Astrocyte (in vitro differentiated cells and primary cell): ENCODE data around the gene BST1. TPM values are rescaled to one million over a fixed set of nuclear protein-coding genes. Genes with fewer than 3 reads are reported as not detected.

Experiments
- DNase-seq: peaks from one replicate; pipeline ENCODE4 v3.0.0-alpha.2; 2010; ENCODE audit warnings: low read depth
- FAIRE-seq: peaks from 2 replicates; lab custom pipeline; 2011; peaks lifted over from hg19 to GRCh38; lab: Jason Lieb, UNC
- H2AFZ ChIP-seq: 2 replicates; pipeline ENCODE4 v1.6.0; 2012; ENCODE audit warnings: low read depth, low read length, inconsistent platforms
- H3K27ac ChIP-seq: 2 replicates; pipeline ENCODE4 v1.5.1; 2011; ENCODE audit warnings: low read depth, low read length, inconsistent platforms
- H3K27me3 ChIP-seq: 2 replicates; pipeline ENCODE4 v1.6.0; 2011; ENCODE audit warnings: low read length, inconsistent platforms; ENCODE audit not compliant: insufficient read depth
- H3K36me3 ChIP-seq: 2 replicates; pipeline ENCODE4 v1.5.1; 2011; ENCODE audit warnings: low read length, inconsistent platforms; ENCODE audit not compliant: insufficient read depth
- H3K4me1 ChIP-seq: 2 replicates; pipeline ENCODE4 v1.5.1; 2011; ENCODE audit warnings: low read length, inconsistent platforms; ENCODE audit not compliant: insufficient read depth
- H3K4me2 ChIP-seq: 2 replicates; pipeline ENCODE4 v1.6.0; 2012; ENCODE audit warnings: low read length, inconsistent platforms
- H3K4me3 ChIP-seq: 2 replicates; pipeline ENCODE4 v1.5.1; 2011; ENCODE audit warnings: low read depth, mild to moderate bottlenecking, low read length, inconsistent platforms; ENCODE audit not compliant: insufficient read depth
- H3K79me2 ChIP-seq: 2 replicates; pipeline ENCODE4 v1.6.0; 2012; ENCODE audit warnings: mild to moderate bottlenecking, low read length, inconsistent platforms; ENCODE audit not compliant: insufficient read depth
- H3K9ac ChIP-seq: 2 replicates; pipeline ENCODE4 v1.6.0; 2012; ENCODE audit warnings: mild to moderate bottlenecking, low read length, inconsistent platforms
- H3K9me3 ChIP-seq: 2 replicates; pipeline ENCODE4 v1.5.1; 2012; ENCODE audit warnings: low read depth, mild to moderate bottlenecking, low read length, inconsistent platforms; ENCODE audit not compliant: insufficient read depth
- H4K20me1 ChIP-seq: 2 replicates; pipeline ENCODE4 v1.6.0; 2012; ENCODE audit warnings: low read length, inconsistent platforms; ENCODE audit not compliant: insufficient read depth
- H3K27ac Mint-ChIP-seq: one replicate; pipeline ENCODE4 v1.8.0; 2021; ENCODE audit warnings: mild to moderate bottlenecking, mixed read lengths; ENCODE audit not compliant: unreplicated experiment
- H3K27me3 Mint-ChIP-seq: one replicate; pipeline ENCODE4 v1.8.0; 2021; ENCODE audit warnings: low read depth, mixed read lengths; ENCODE audit not compliant: unreplicated experiment
- H3K36me3 Mint-ChIP-seq: one replicate; pipeline ENCODE4 v1.8.0; 2021; ENCODE audit warnings: low read depth, mixed read lengths; ENCODE audit not compliant: unreplicated experiment
- H3K4me1 Mint-ChIP-seq: one replicate; pipeline ENCODE4 v1.8.0; 2021; ENCODE audit warnings: low read depth, mixed read lengths; ENCODE audit not compliant: unreplicated experiment
- H3K4me3 Mint-ChIP-seq: one replicate; pipeline ENCODE4 v1.8.0; 2021; ENCODE audit warnings: mild to moderate bottlenecking, moderate library complexity, mixed read lengths; ENCODE audit not compliant: unreplicated experiment
- H3K9me3 Mint-ChIP-seq: one replicate; pipeline ENCODE4 v1.8.0; 2021; ENCODE audit warnings: mild to moderate bottlenecking, mixed read lengths; ENCODE audit not compliant: unreplicated experiment
- EZH2 ChIP-seq: IDR thresholded peaks from 2 replicates; pipeline ENCODE4 v1.6.1; 2012; ENCODE audit warnings: mild to moderate bottlenecking, low read length, inconsistent platforms; ENCODE audit not compliant: insufficient read depth
- total RNA-seq: library from RNA; stranded (reverse); gene quantifications from 2 replicates; pipeline ENCODE4 v1.2.1, GENCODE V29; 2021
- TF ChIP-seq, protein P1 (sequence below): IDR thresholded peaks from 2 replicates; pipeline ENCODE4 v1.5.1; 2011; ENCODE audit warnings: low read depth, mild to moderate bottlenecking, inconsistent platforms, low read length, moderate library complexity; ENCODE audit not compliant: insufficient read depth

Gene BST1
- total RNA-seq, 1 donor from 2014 or later = 24.5 TPM

DNA sequence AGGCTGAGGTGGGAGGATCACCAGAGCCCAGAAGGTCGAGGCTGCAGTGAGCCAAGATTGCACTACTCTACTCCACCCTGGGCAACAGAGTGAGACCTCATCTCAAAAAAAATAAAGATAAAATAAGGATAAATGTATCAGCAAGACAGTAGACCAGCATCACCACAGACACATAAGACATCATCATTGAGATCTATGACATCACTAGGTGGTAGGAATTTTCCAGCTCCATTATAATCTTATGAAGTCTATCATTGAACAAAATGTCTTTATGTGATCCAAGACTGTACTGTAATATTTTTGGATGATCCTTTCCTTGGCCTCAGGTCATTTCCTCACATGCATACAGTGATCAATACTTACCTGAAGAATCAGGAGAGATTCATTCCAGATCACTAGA lies 29.5 kb upstream of the BST1 start:
- Histone ChIP-seq H3K79me2 (peaks cover 96% of the 10 kb centered on the region), H3K9ac (no peak overlapping the region), H3K27me3 (no peaks in the 10 kb centered on the region), H3K9me3 (no peaks in the 10 kb centered on the region), H3K4me3 (no peak overlapping the region), H3K4me2 (no peak overlapping the region), H3K36me3 (peaks cover 8% of the 10 kb centered on the region), H3K4me1 (peaks cover 11% of the 10 kb centered on the region), H3K27ac (no peak overlapping the region), H4K20me1 (no peaks in the 10 kb centered on the region), H2AFZ (no peak overlapping the region)
- DNase-seq (no peak), FAIRE-seq (no peak)
- H3K4me3 Mint-ChIP-seq = no peak overlapping the region
- no peaks in the 10 kb centered on the region for H3K9me3 Mint-ChIP-seq
- no peak overlapping the region for H3K27ac Mint-ChIP-seq
- no peaks in the 10 kb centered on the region for H3K27me3 Mint-ChIP-seq
- H3K36me3 Mint-ChIP-seq = no peaks in the 10 kb centered on the region
- H3K4me1 Mint-ChIP-seq = peaks cover 24% of the 10 kb centered on the region
- TF ChIP-seq EZH2 = no peak
- TF ChIP-seq, protein P1, sequence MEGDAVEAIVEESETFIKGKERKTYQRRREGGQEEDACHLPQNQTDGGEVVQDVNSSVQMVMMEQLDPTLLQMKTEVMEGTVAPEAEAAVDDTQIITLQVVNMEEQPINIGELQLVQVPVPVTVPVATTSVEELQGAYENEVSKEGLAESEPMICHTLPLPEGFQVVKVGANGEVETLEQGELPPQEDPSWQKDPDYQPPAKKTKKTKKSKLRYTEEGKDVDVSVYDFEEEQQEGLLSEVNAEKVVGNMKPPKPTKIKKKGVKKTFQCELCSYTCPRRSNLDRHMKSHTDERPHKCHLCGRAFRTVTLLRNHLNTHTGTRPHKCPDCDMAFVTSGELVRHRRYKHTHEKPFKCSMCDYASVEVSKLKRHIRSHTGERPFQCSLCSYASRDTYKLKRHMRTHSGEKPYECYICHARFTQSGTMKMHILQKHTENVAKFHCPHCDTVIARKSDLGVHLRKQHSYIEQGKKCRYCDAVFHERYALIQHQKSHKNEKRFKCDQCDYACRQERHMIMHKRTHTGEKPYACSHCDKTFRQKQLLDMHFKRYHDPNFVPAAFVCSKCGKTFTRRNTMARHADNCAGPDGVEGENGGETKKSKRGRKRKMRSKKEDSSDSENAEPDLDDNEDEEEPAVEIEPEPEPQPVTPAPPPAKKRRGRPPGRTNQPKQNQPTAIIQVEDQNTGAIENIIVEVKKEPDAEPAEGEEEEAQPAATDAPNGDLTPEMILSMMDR = no peak

DNA sequence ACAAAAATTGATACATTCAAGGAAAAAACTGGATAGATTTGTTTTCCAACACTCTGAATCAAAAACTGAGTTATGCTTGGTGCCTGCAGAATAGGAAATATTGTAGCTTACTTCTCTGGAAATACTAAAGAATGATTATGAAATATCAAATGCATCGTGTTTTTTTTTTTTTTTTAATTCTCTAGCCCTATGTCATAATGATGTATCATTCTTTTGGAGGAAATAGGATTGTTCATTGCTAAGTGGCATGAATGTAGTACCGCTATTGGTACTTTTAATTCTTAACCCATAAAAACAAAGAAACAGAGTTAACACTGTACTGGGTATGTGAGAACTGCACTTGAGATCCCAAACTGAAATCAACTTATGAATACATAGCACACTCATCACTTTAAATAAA lies 28.8 kb upstream of the BST1 start:
- TF ChIP-seq, protein P1 = no peak
- TF ChIP-seq EZH2 = no peak
- H3K27ac Mint-ChIP-seq = no peak overlapping the region
- Histone ChIP-seq H3K27ac (no peak overlapping the region), H3K4me1 (peaks cover 11% of the 10 kb centered on the region), H3K4me2 (no peak overlapping the region), H3K9ac (no peak overlapping the region), H3K36me3 (peaks cover 8% of the 10 kb centered on the region), H3K27me3 (no peaks in the 10 kb centered on the region), H2AFZ (no peak overlapping the region), H3K9me3 (no peaks in the 10 kb centered on the region), H3K4me3 (no peak overlapping the region), H3K79me2 (peaks cover 96% of the 10 kb centered on the region), H4K20me1 (no peaks in the 10 kb centered on the region)
- DNase-seq (no peak), FAIRE-seq (no peak)
- peaks cover 19% of the 10 kb centered on the region for H3K4me1 Mint-ChIP-seq
- no peak overlapping the region for H3K4me3 Mint-ChIP-seq
- H3K9me3 Mint-ChIP-seq = no peaks in the 10 kb centered on the region
- H3K27me3 Mint-ChIP-seq = no peaks in the 10 kb centered on the region
- no peaks in the 10 kb centered on the region for H3K36me3 Mint-ChIP-seq

DNA sequence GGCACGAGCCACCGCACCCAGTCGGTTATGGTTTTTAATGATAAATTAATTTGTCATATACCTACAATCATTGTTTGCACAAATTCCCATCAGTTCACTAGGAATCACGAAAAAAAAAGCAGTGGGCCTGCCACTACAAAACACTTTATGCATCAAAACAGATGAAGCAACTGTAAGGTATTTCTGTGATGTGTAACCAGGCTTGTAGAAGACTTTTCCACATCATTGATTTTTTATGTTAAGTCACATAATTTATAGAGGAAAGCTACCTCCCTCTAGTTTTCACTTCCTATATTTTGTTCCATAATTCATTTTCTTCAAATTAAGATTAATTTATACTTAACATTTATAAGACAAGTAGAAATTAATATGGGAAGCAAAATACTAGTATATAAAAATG lies 27.9 kb upstream of the BST1 start:
- H3K4me3 ChIP-seq = no peak overlapping the region
- Mint-ChIP-seq H3K9me3 (no peaks in the 10 kb centered on the region), H3K27me3 (no peaks in the 10 kb centered on the region), H3K4me3 (no peak overlapping the region), H3K27ac (peak overlapping the region; percentile 41), H3K4me1 (peaks cover 21% of the 10 kb centered on the region), H3K36me3 (no peaks in the 10 kb centered on the region)
- peaks cover 11% of the 10 kb centered on the region for H3K4me1 ChIP-seq
- peaks cover 96% of the 10 kb centered on the region for H3K79me2 ChIP-seq
- no peak overlapping the region for H3K27ac ChIP-seq
- no peak for TF ChIP-seq EZH2
- TF ChIP-seq, protein P1 = no peak
- H3K27me3 ChIP-seq = no peaks in the 10 kb centered on the region
- H3K9me3 ChIP-seq = no peaks in the 10 kb centered on the region
- DNase-seq = no peak
- peaks cover 8% of the 10 kb centered on the region for H3K36me3 ChIP-seq
- no peaks in the 10 kb centered on the region for H4K20me1 ChIP-seq
- no peak overlapping the region for H3K9ac ChIP-seq
- no peak overlapping the region for H3K4me2 ChIP-seq
- no peak for FAIRE-seq
- H2AFZ ChIP-seq = no peak overlapping the region
